IMR-90 (cell line): ENCODE data around the gene PROCR. TPM values are rescaled to one million over a fixed set of nuclear protein-coding genes. Genes with fewer than 3 reads are reported as not detected.

Source experiments
- ATAC-seq: fragments of 200-7000 bp; cut with Tn5 transposase; 2 replicates; pipeline ENCODE4 v1.9.1; 2020; ENCODE audit warnings: low read depth, mild to moderate bottlenecking, moderate library complexity
- BruUV-seq: library from RNA; stranded (reverse); fragments of 400-500 nt; replicated peaks from 2 replicates; lab custom pipeline; 2021; lab: Mats Ljungman, UMichigan
- CTCF ChIA-PET: fragments of 300-600 bp; formaldehyde crosslinking; extraction: SDS; loops from one replicate; lab custom pipeline; 2021; ENCODE audit warnings: antibody characterized with exemption; lab: Yijun Ruan, JAX
- POLR2A ChIA-PET: fragments of 300-600 bp; sonication (Branson Sonifier 250); formaldehyde crosslinking; loops from one replicate; lab custom pipeline; 2022; ENCODE audit warnings: antibody characterized with exemption; ENCODE audit not compliant: unreplicated experiment; lab: Charles Lee
- DNase-seq: peaks from one replicate; pipeline ENCODE4 v3.0.0; 2013
- H2AFZ ChIP-seq: replicated peaks from 2 replicates; pipeline ENCODE3; 2013; ENCODE audit warnings: low read length, mild to moderate bottlenecking; ENCODE audit not compliant: poor library complexity
- H2AK5ac ChIP-seq: 2 replicates; pipeline ENCODE4 v1.6.1; 2013; ENCODE audit warnings: low read depth, low read length, inconsistent platforms
- H2AK9ac ChIP-seq: replicated peaks from 2 replicates; pipeline ENCODE3; 2013; ENCODE audit warnings: mild to moderate bottlenecking, low read depth, low read length, moderate library complexity; ENCODE audit not compliant: poor library complexity
- H2BK120ac ChIP-seq: 2 replicates; pipeline ENCODE4 v1.6.1; 2013; ENCODE audit warnings: low read depth, low read length, inconsistent platforms
- H2BK15ac ChIP-seq: 3 replicates; pipeline ENCODE4 v1.6.1; 2013; ENCODE audit warnings: low read depth, low read length, inconsistent platforms
- H2BK20ac ChIP-seq: 2 replicates; pipeline ENCODE4 v1.6.1; 2013; ENCODE audit warnings: low read depth, mild to moderate bottlenecking, inconsistent platforms, low read length, moderate library complexity
- H2BK5ac ChIP-seq: 2 replicates; pipeline ENCODE4 v1.6.1; 2013; ENCODE audit warnings: mild to moderate bottlenecking, low read depth, low read length, inconsistent platforms; ENCODE audit not compliant: poor library complexity, severe bottlenecking
- H3K14ac ChIP-seq: replicated peaks from 2 replicates; pipeline ENCODE4 v1.6.1; 2013; ENCODE audit warnings: low read depth, low read length, inconsistent platforms
- H3K18ac ChIP-seq: 2 replicates; pipeline ENCODE4 v1.6.1; 2013; ENCODE audit warnings: low read depth, low read length, control low read depth
- H3K23ac ChIP-seq: 2 replicates; pipeline ENCODE4 v1.6.1; 2013; ENCODE audit warnings: low read depth, low read length, inconsistent platforms
- H3K27ac ChIP-seq: 2 replicates; pipeline ENCODE4 v1.5.1; 2013; ENCODE audit warnings: mild to moderate bottlenecking, control low read depth, low read length; ENCODE audit not compliant: insufficient read depth
- H3K27me3 ChIP-seq: 2 replicates; pipeline ENCODE4 v1.6.1; 2013; ENCODE audit warnings: low read length; ENCODE audit not compliant: control insufficient read depth, insufficient read depth
- H3K36me3 ChIP-seq: 2 replicates; pipeline ENCODE4 v1.6.1; 2013; ENCODE audit warnings: low read length, mixed read lengths; ENCODE audit not compliant: control insufficient read depth, insufficient read depth
- H3K4ac ChIP-seq: 2 replicates; pipeline ENCODE4 v1.6.1; 2013; ENCODE audit warnings: low read depth, low read length, inconsistent platforms
- H3K4me1 ChIP-seq: 2 replicates; pipeline ENCODE4 v1.6.1; 2013; ENCODE audit warnings: low read length, mixed read lengths; ENCODE audit not compliant: control insufficient read depth, insufficient read depth
- H3K4me2 ChIP-seq: 2 replicates; pipeline ENCODE4 v1.6.1; 2013; ENCODE audit warnings: low read depth, mild to moderate bottlenecking, control low read depth, low read length, moderate library complexity
- H3K4me3 ChIP-seq: 2 replicates; pipeline ENCODE4 v1.5.1; 2013; ENCODE audit warnings: low read depth, mild to moderate bottlenecking, control low read depth, low read length, moderate library complexity; ENCODE audit not compliant: insufficient read depth
- H3K56ac ChIP-seq: 2 replicates; pipeline ENCODE4 v1.6.1; 2013; ENCODE audit warnings: low read length, inconsistent platforms; ENCODE audit not compliant: insufficient read depth; ENCODE audit errors: extremely low read depth
- H3K79me1 ChIP-seq, 2 experiments: 2 replicates each; pipeline ENCODE4 v1.6.1; 2013; ENCODE audit warnings: low read length in 2 of 2, inconsistent platforms in 1 of 2, low read depth in 1 of 2
- H3K9ac ChIP-seq: 2 replicates; pipeline ENCODE4 v1.6.1; 2013; ENCODE audit warnings: low read depth, low read length, control low read depth
- H3K9me1 ChIP-seq: 2 replicates; pipeline ENCODE4 v1.6.1; 2013; ENCODE audit warnings: low read length, inconsistent platforms; ENCODE audit not compliant: insufficient read depth
- H3K9me3 ChIP-seq: 2 replicates; pipeline ENCODE4 v1.6.1; 2013; ENCODE audit warnings: low read length; ENCODE audit not compliant: control insufficient read depth, insufficient read depth
- H4K20me1 ChIP-seq: 2 replicates; pipeline ENCODE4 v1.6.1; 2013; ENCODE audit warnings: low read length, inconsistent platforms; ENCODE audit not compliant: insufficient read depth
- H4K5ac ChIP-seq: 2 replicates; pipeline ENCODE4 v1.6.1; 2013; ENCODE audit warnings: mild to moderate bottlenecking, low read depth, low read length, control low read depth
- H4K8ac ChIP-seq, 2 experiments: 2 replicates each; pipeline ENCODE4 v1.6.1; 2013; ENCODE audit warnings: low read depth in 2 of 2, low read length in 2 of 2, control low read depth in 1 of 2, inconsistent platforms in 1 of 2
- H4K91ac ChIP-seq: 2 replicates; pipeline ENCODE4 v1.6.1; 2013; ENCODE audit warnings: low read depth, low read length, inconsistent platforms; ENCODE audit not compliant: insufficient read depth
- CEBPB ChIP-seq: IDR thresholded peaks from 2 replicates; pipeline ENCODE4 v1.6.1; 2012; ENCODE audit warnings: low read depth, low read length, improper control_type of control experiment
- CHD1 ChIP-seq: IDR thresholded peaks from 2 replicates; pipeline ENCODE4 v1.6.1; 2012; ENCODE audit warnings: low read depth, low read length, improper control_type of control experiment
- RCOR1 ChIP-seq: IDR thresholded peaks from 2 replicates; pipeline ENCODE4 v1.6.1; 2012; ENCODE audit warnings: mild to moderate bottlenecking, low read length, improper control_type of control experiment; ENCODE audit not compliant: insufficient replicate concordance
- WGBS, 2 experiments: methylation state at CpG; one replicate each; pipeline versions ENCODE4 v1.1.5 to v1.1.7; 2013; ENCODE audit warnings: missing lambda C conversion rate in 2 of 2; ENCODE audit not compliant: insufficient read length in 1 of 2; ENCODE audit errors: extremely low coverage in 2 of 2; 5-methylcytosine and 5-hydroxymethylcytosine counted together
- dilution Hi-C: fragments of 300-500 bp; cut with HindIII; formaldehyde crosslinking; loops from one replicate; pipeline ENCODE4 v1.14.3; 2018; ENCODE audit warnings: low sequenced_read_pairs; ENCODE audit not compliant: unreplicated experiment
- in situ Hi-C: fragments of 300-500 bp; cut with MboI; formaldehyde crosslinking; loops from 3 replicates; pipeline ENCODE4 v1.14.3; 2019; ENCODE audit warnings: low sequenced_read_pairs, inconsistent platforms, mixed read lengths
- intact Hi-C: fragments of 100-400 bp; cut with micrococcal nuclease; formaldehyde crosslinking; loops from 2 replicates; pipeline ENCODE4 v1.10.0; 2022
- polyA plus RNA-seq, 3 experiments: library from polyadenylated mRNA; depleted of rRNA; stranded (reverse); fragments of >200 nt; gene quantifications; 2 replicates each; pipeline ENCODE4 v1.2.3, GENCODE V29; 2012; ENCODE audit warnings: low replicate concordance in 1 of 3
- total RNA-seq: library from RNA; depleted of rRNA; stranded (reverse); fragments of >200 nt; gene quantifications from 2 replicates; pipeline ENCODE4 v1.2.3, GENCODE V29; 2012

PROCR gene
- total and polyA plus RNA-seq, 2 of the 4 experiments (the other 2 are of a cell fraction) = 36.4 to 41.9 TPM

- peak overlapping the region; percentile 75 for H4K91ac ChIP-seq
- H2BK20ac ChIP-seq = peak overlapping the region; percentile 51; the same call in 1 of the 2 replicates
- peak overlapping the region; percentile 70; the same call in 1 of the 2 replicates for H3K56ac ChIP-seq
- WGBS, 2 experiments = 60% methylated on average over 1 of the region's 3 CpGs; no CpG with 5 or more reads in 1 of the 2 experiments
- in situ Hi-C loops = no loop called here
- ChIA-PET CTCF (no interaction called here), POLR2A (interaction anchor here (0.6 kb wide), 1 partner anchor 420 kb away, joined by 5 read pairs; no protein-coding TSS in a partner anchor)
- peak overlapping the region; percentile 69 for H3K27ac ChIP-seq
- peaks cover 5% of the 10 kb centered on the region; the same call in 1 of the 2 replicates for H3K4me1 ChIP-seq
- H3K18ac ChIP-seq = 0 out of 2 replicates have a peak overlapping the region, but pooled peaks have one; percentile 48
- peak overlapping the region; percentile 60 for H3K9ac ChIP-seq
- peaks cover 4% of the 10 kb centered on the region; the same call in 1 of the 2 replicates for H3K36me3 ChIP-seq
- H4K8ac ChIP-seq = peak overlapping the region; percentile 59 to 77
- H2AFZ ChIP-seq = peak overlapping the region; percentile 96
- peak overlapping the region; percentile 84 for H3K4ac ChIP-seq
- H3K14ac ChIP-seq = peak overlapping the region; percentile 87
- H3K4me2 ChIP-seq = peak overlapping the region; percentile 86
- H4K20me1 ChIP-seq = no peaks in the 10 kb centered on the region
- peak overlapping the region; percentile 53 for H3K4me3 ChIP-seq
- H2AK5ac ChIP-seq = no peak overlapping the region
- peak overlapping the region; percentile 72; the same call in 2 of the 3 replicates for H2BK15ac ChIP-seq
- dilution Hi-C loops = no loop called here
- H2AK9ac ChIP-seq = peak overlapping the region; percentile 59
- ATAC-seq = no peak
- no peaks in the 10 kb centered on the region; a peak in 1 of 4 replicates for H3K79me1 ChIP-seq
- no peaks in the 10 kb centered on the region for H3K27me3 ChIP-seq
- peak overlapping the region; percentile 20 for H2BK5ac ChIP-seq
- intact Hi-C loops = loop anchor here (2.0 kb wide), 1 partner anchor 26 kb away; the partner anchor contains the start of gene EDEM2
- no TSS peak for BruUV-seq
- no peaks in the 10 kb centered on the region for H3K9me1 ChIP-seq
- no peak for DNase-seq
- peak overlapping the region; percentile 51; the same call in 1 of the 2 replicates for H4K5ac ChIP-seq
- peak overlapping the region; percentile 75 for H3K23ac ChIP-seq
- TF ChIP-seq CHD1 = no peak
- no peak for TF ChIP-seq RCOR1
- no peak for TF ChIP-seq CEBPB
- peak overlapping the region; percentile 69 for H2BK120ac ChIP-seq
- H3K9me3 ChIP-seq = no peaks in the 10 kb centered on the region
Observed at GRCh38 chr20:35172434-35172806, 548 bp downstream of the PROCR start.
